DMS79 (cell line): Measurements from ENCODE around the gene ARAF.
A peak's percentile ranks its signal among the peaks of the same experiment; 100 is the strongest.
"Not testable (repeated sequence)": the region's sequence is repeated elsewhere in the genome, so short reads cannot be mapped to it uniquely, and the experiment has no call there.

Experiments
- DNase-seq: peaks from one replicate; lab custom pipeline; 2025; lab: John Stamatoyannopoulos, UW

Gene ARAF

GRCh38 chrX:47586043-47586787 lies 25.2 kb downstream of the ARAF start:
- no peak for DNase-seq

- DNase-seq = no peak
These were observed 26.3 kb downstream of the ARAF start for GRCh38 chrX:47587091-47587891.

- DNase-seq = no peak
These were observed 27.1 kb downstream of the ARAF start for GRCh38 chrX:47587906-47588735.

- DNase-seq = no peak
These were observed 30.0 kb downstream of the ARAF start for GRCh38 chrX:47590984-47591383.

- DNase-seq = no peak
These were observed 32.5 kb downstream of the ARAF start for GRCh38 chrX:47593522-47593921.

GRCh38 chrX:47595716-47596251 lies 34.8 kb downstream of the ARAF start:
- DNase-seq = no peak

- no peak for DNase-seq
These were observed 35.3 kb downstream of the ARAF start for GRCh38 chrX:47596256-47596655.

- DNase-seq = no peak
These were observed 36.2 kb downstream of the ARAF start for GRCh38 chrX:47597222-47597621.

- DNase-seq = not testable (repeated sequence)
These were observed 42.1 kb downstream of the ARAF start for GRCh38 chrX:47603125-47603524.

GRCh38 chrX:47605024-47605423 lies 44.0 kb downstream of the ARAF start:
- no peak for DNase-seq

- DNase-seq = no peak
These were observed 46.1 kb downstream of the ARAF start for GRCh38 chrX:47607091-47607490.

- no peak for DNase-seq
These were observed 47.3 kb downstream of the ARAF start for GRCh38 chrX:47608130-47608810.

GRCh38 chrX:47610511-47610910 lies 49.5 kb downstream of the ARAF start:
- DNase-seq = no peak

- DNase-seq = no peak
These were observed 50.5 kb downstream of the ARAF start for GRCh38 chrX:47611489-47611888.

- no peak for DNase-seq
These were observed 50.9 kb downstream of the ARAF start for GRCh38 chrX:47611926-47612325.

- no peak for DNase-seq
These were observed 51.4 kb downstream of the ARAF start for GRCh38 chrX:47612418-47612817.

- DNase-seq = no peak
These were observed 52.1 kb downstream of the ARAF start for GRCh38 chrX:47613082-47613481.

- no peak for DNase-seq
These were observed 53.6 kb downstream of the ARAF start for GRCh38 chrX:47614618-47615017.

- DNase-seq = no peak
These were observed 58.0 kb downstream of the ARAF start for GRCh38 chrX:47618923-47619485.

GRCh38 chrX:47619486-47620302 lies 58.7 kb downstream of the ARAF start, which contains the start of gene SYN1:
TSS of gene SYN1 (minus strand) at chrX:47619857. CDS start at chrX:47619728, 129 bp downstream.
- DNase-seq = peak; percentile 9
